SK-N-SH (cell line): ENCODE measurements around the gene PTPRB.

Experiments
- EP300 ChIP-seq, 2 experiments: IDR thresholded peaks; 2 replicates each; pipeline versions ENCODE4 v1.4.0 to v1.6.1; 2012; ENCODE audit warnings: borderline replicate concordance in 1 of 2, low read depth in 1 of 2, low read length in 1 of 2
- FOXM1 ChIP-seq: IDR thresholded peaks from 2 replicates; pipeline ENCODE4 v1.4.0; 2012; ENCODE audit warnings: low read depth, mild to moderate bottlenecking
- MEF2A ChIP-seq: IDR thresholded peaks from 2 replicates; pipeline ENCODE4 v1.4.0; 2012; ENCODE audit warnings: low read depth, borderline replicate concordance
- POLR2AphosphoS5 ChIP-seq: IDR thresholded peaks from 2 replicates; pipeline ENCODE4 v1.6.1; 2012; ENCODE audit warnings: low read depth, low read length
- SMC3 ChIP-seq: IDR thresholded peaks from 2 replicates; pipeline ENCODE4 v1.6.1; 2012; ENCODE audit warnings: low read depth, low read length, improper control_type of control experiment
- YY1 ChIP-seq: IDR thresholded peaks from 2 replicates; pipeline ENCODE4 v1.4.0; 2012; ENCODE audit warnings: low read depth, mild to moderate bottlenecking
- TF ChIP-seq, protein P1 (sequence below): fragments of 200-600 bp; sonication (generic); IDR thresholded peaks from 2 replicates; pipeline ENCODE4 v1.6.1; 2017; ENCODE audit warnings: antibody characterized with exemption, mild to moderate bottlenecking, moderate library complexity
- TF ChIP-seq, protein P2 (sequence below): IDR thresholded peaks from 2 replicates; pipeline ENCODE4; 2012

DNA sequence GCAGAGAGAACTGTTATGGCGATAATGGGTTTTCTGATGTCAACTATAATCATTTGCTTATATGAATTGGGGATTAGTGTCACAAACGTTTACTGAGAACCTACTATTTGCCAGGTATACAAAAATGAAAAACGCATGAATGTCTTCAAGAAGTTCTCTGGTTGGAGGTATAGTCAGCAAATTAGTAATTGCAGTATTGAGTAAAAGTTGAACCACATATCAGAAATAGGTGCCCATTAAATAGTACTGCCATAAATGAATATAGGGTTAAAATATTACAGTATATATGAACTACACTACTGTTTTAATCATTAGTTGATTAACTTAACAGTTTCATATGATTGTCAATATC lies 60.0 kb downstream of the PTPRB start:
- TF ChIP-seq YY1 (no peak), MEF2A (no peak), SMC3 (no peak), EP300 (IDR thresholded peaks at IDR 0.05; ENCODE audit: borderline replicate concordance in 1 of 2, low read depth in 1 of 2, low read length in 1 of 2) (no peak), FOXM1 (no peak), POLR2AphosphoS5 (no peak)
- TF ChIP-seq, protein P1, sequence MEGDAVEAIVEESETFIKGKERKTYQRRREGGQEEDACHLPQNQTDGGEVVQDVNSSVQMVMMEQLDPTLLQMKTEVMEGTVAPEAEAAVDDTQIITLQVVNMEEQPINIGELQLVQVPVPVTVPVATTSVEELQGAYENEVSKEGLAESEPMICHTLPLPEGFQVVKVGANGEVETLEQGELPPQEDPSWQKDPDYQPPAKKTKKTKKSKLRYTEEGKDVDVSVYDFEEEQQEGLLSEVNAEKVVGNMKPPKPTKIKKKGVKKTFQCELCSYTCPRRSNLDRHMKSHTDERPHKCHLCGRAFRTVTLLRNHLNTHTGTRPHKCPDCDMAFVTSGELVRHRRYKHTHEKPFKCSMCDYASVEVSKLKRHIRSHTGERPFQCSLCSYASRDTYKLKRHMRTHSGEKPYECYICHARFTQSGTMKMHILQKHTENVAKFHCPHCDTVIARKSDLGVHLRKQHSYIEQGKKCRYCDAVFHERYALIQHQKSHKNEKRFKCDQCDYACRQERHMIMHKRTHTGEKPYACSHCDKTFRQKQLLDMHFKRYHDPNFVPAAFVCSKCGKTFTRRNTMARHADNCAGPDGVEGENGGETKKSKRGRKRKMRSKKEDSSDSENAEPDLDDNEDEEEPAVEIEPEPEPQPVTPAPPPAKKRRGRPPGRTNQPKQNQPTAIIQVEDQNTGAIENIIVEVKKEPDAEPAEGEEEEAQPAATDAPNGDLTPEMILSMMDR = no peak
- TF ChIP-seq, protein P2, sequence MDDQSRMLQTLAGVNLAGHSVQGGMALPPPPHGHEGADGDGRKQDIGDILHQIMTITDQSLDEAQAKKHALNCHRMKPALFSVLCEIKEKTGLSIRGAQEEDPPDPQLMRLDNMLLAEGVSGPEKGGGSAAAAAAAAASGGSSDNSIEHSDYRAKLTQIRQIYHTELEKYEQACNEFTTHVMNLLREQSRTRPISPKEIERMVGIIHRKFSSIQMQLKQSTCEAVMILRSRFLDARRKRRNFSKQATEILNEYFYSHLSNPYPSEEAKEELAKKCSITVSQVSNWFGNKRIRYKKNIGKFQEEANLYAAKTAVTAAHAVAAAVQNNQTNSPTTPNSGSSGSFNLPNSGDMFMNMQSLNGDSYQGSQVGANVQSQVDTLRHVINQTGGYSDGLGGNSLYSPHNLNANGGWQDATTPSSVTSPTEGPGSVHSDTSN = no peak
